ENCODE results near the gene CPVL.

Gene CPVL

GRCh38 chr7:29044554-29044953, 101.8 kb downstream of the CPVL start:
- Histone ChIP-seq H3K27me3 (ENCODE audit: control insufficient read depth in 1 of 2, insufficient read depth in 2 of 2, low read length in 2 of 2) (no peaks in the 10 kb centered on the region), H3K27ac (ENCODE audit: low read length) (no peak overlapping the region), H3K4me3 (ENCODE audit: low read length in 2 of 2) (no peak overlapping the region), H3K9me3 (ENCODE audit: control insufficient read depth in 2 of 2, low read length in 2 of 2) (no peaks in the 10 kb centered on the region), H3K36me3 (ENCODE audit: control insufficient read depth in 2 of 2, insufficient read depth in 2 of 2, low read length in 2 of 2) (no peaks in the 10 kb centered on the region), H3K4me1 (ENCODE audit: control insufficient read depth, insufficient read depth, low read length) (no peaks in the 10 kb centered on the region), H3K9ac (ENCODE audit: low read length in 2 of 2) (no peak overlapping the region)

GRCh38 chr7:29043576-29043975, 102.8 kb downstream of the CPVL start:
- Histone ChIP-seq H3K9ac (ENCODE audit: low read length in 2 of 2) (no peak overlapping the region), H3K4me1 (ENCODE audit: control insufficient read depth, insufficient read depth, low read length) (no peaks in the 10 kb centered on the region), H3K27me3 (ENCODE audit: control insufficient read depth in 1 of 2, insufficient read depth in 2 of 2, low read length in 2 of 2) (no peaks in the 10 kb centered on the region), H3K9me3 (ENCODE audit: control insufficient read depth in 2 of 2, low read length in 2 of 2) (no peaks in the 10 kb centered on the region), H3K27ac (ENCODE audit: low read length) (no peak overlapping the region), H3K36me3 (ENCODE audit: control insufficient read depth in 2 of 2, insufficient read depth in 2 of 2, low read length in 2 of 2) (no peaks in the 10 kb centered on the region), H3K4me3 (ENCODE audit: low read length in 2 of 2) (no peak overlapping the region)

GRCh38 chr7:29042824-29043231, 103.5 kb downstream of the CPVL start:
- Histone ChIP-seq H3K4me1 (ENCODE audit: control insufficient read depth, insufficient read depth, low read length) (no peaks in the 10 kb centered on the region), H3K9ac (ENCODE audit: low read length in 2 of 2) (no peak overlapping the region), H3K9me3 (ENCODE audit: control insufficient read depth in 2 of 2, low read length in 2 of 2) (no peaks in the 10 kb centered on the region), H3K27ac (ENCODE audit: low read length) (no peak overlapping the region), H3K36me3 (ENCODE audit: control insufficient read depth in 2 of 2, insufficient read depth in 2 of 2, low read length in 2 of 2) (no peaks in the 10 kb centered on the region), H3K27me3 (ENCODE audit: control insufficient read depth in 1 of 2, insufficient read depth in 2 of 2, low read length in 2 of 2) (no peaks in the 10 kb centered on the region), H3K4me3 (ENCODE audit: low read length in 2 of 2) (no peak overlapping the region)

GRCh38 chr7:29041991-29042390, 104.3 kb downstream of the CPVL start:
- Histone ChIP-seq H3K36me3 (ENCODE audit: control insufficient read depth in 2 of 2, insufficient read depth in 2 of 2, low read length in 2 of 2) (no peaks in the 10 kb centered on the region), H3K27me3 (ENCODE audit: control insufficient read depth in 1 of 2, insufficient read depth in 2 of 2, low read length in 2 of 2) (no peaks in the 10 kb centered on the region), H3K9ac (ENCODE audit: low read length in 2 of 2) (no peak overlapping the region), H3K4me3 (ENCODE audit: low read length in 2 of 2) (no peak overlapping the region), H3K9me3 (ENCODE audit: control insufficient read depth in 2 of 2, low read length in 2 of 2) (no peaks in the 10 kb centered on the region), H3K27ac (ENCODE audit: low read length) (no peak overlapping the region), H3K4me1 (ENCODE audit: control insufficient read depth, insufficient read depth, low read length) (no peaks in the 10 kb centered on the region)

- no peaks in the 10 kb centered on the region for H3K4me1 ChIP-seq (ENCODE audit: control insufficient read depth, insufficient read depth, low read length)
- no peak overlapping the region for H3K9ac ChIP-seq (ENCODE audit: low read length in 2 of 2)
- no peak overlapping the region for H3K4me3 ChIP-seq (ENCODE audit: low read length in 2 of 2)
- no peaks in the 10 kb centered on the region for H3K9me3 ChIP-seq (ENCODE audit: control insufficient read depth in 2 of 2, low read length in 2 of 2)
- H3K36me3 ChIP-seq (ENCODE audit: control insufficient read depth in 2 of 2, insufficient read depth in 2 of 2, low read length in 2 of 2) = no peaks in the 10 kb centered on the region
- no peaks in the 10 kb centered on the region for H3K27me3 ChIP-seq (ENCODE audit: control insufficient read depth in 1 of 2, insufficient read depth in 2 of 2, low read length in 2 of 2)
- no peak overlapping the region for H3K27ac ChIP-seq (ENCODE audit: low read length)
Measured at GRCh38 chr7:29040579-29040925, 105.8 kb downstream of the CPVL start.

- no peaks in the 10 kb centered on the region for H3K9me3 ChIP-seq (ENCODE audit: control insufficient read depth in 2 of 2, low read length in 2 of 2)
- no peak overlapping the region for H3K9ac ChIP-seq (ENCODE audit: low read length in 2 of 2)
- H3K27ac ChIP-seq (ENCODE audit: low read length) = no peak overlapping the region
- H3K4me3 ChIP-seq (ENCODE audit: low read length in 2 of 2) = no peak overlapping the region
- H3K27me3 ChIP-seq (ENCODE audit: control insufficient read depth in 1 of 2, insufficient read depth in 2 of 2, low read length in 2 of 2) = no peaks in the 10 kb centered on the region
- no peaks in the 10 kb centered on the region for H3K4me1 ChIP-seq (ENCODE audit: control insufficient read depth, insufficient read depth, low read length)
- H3K36me3 ChIP-seq (ENCODE audit: control insufficient read depth in 2 of 2, insufficient read depth in 2 of 2, low read length in 2 of 2) = no peaks in the 10 kb centered on the region
Measured at GRCh38 chr7:29039821-29040578, 106.3 kb downstream of the CPVL start.

GRCh38 chr7:29038463-29038862, 107.9 kb downstream of the CPVL start:
- Histone ChIP-seq H3K27me3 (ENCODE audit: control insufficient read depth in 1 of 2, insufficient read depth in 2 of 2, low read length in 2 of 2) (no peaks in the 10 kb centered on the region), H3K27ac (ENCODE audit: low read length) (no peak overlapping the region), H3K9me3 (ENCODE audit: control insufficient read depth in 2 of 2, low read length in 2 of 2) (no peaks in the 10 kb centered on the region), H3K36me3 (ENCODE audit: control insufficient read depth in 2 of 2, insufficient read depth in 2 of 2, low read length in 2 of 2) (no peaks in the 10 kb centered on the region), H3K9ac (ENCODE audit: low read length in 2 of 2) (no peak overlapping the region), H3K4me1 (ENCODE audit: control insufficient read depth, insufficient read depth, low read length) (no peaks in the 10 kb centered on the region), H3K4me3 (ENCODE audit: low read length in 2 of 2) (no peak overlapping the region)

- Histone ChIP-seq H3K4me1 (ENCODE audit: control insufficient read depth, insufficient read depth, low read length) (no peaks in the 10 kb centered on the region), H3K4me3 (ENCODE audit: low read length in 2 of 2) (no peak overlapping the region), H3K27me3 (ENCODE audit: control insufficient read depth in 1 of 2, insufficient read depth in 2 of 2, low read length in 2 of 2) (no peaks in the 10 kb centered on the region), H3K27ac (ENCODE audit: low read length) (no peak overlapping the region), H3K36me3 (ENCODE audit: control insufficient read depth in 2 of 2, insufficient read depth in 2 of 2, low read length in 2 of 2) (no peaks in the 10 kb centered on the region), H3K9ac (ENCODE audit: low read length in 2 of 2) (no peak overlapping the region), H3K9me3 (ENCODE audit: control insufficient read depth in 2 of 2, low read length in 2 of 2) (no peaks in the 10 kb centered on the region)
Measured at GRCh38 chr7:29035044-29035740, 111.1 kb downstream of the CPVL start.

GRCh38 chr7:29033584-29033983, 112.8 kb downstream of the CPVL start:
- Histone ChIP-seq H3K27me3 (ENCODE audit: control insufficient read depth in 1 of 2, insufficient read depth in 2 of 2, low read length in 2 of 2) (no peaks in the 10 kb centered on the region), H3K9me3 (ENCODE audit: control insufficient read depth in 2 of 2, low read length in 2 of 2) (no peaks in the 10 kb centered on the region), H3K27ac (ENCODE audit: low read length) (no peak overlapping the region), H3K9ac (ENCODE audit: low read length in 2 of 2) (no peak overlapping the region), H3K36me3 (ENCODE audit: control insufficient read depth in 2 of 2, insufficient read depth in 2 of 2, low read length in 2 of 2) (no peaks in the 10 kb centered on the region), H3K4me1 (ENCODE audit: control insufficient read depth, insufficient read depth, low read length) (no peaks in the 10 kb centered on the region), H3K4me3 (ENCODE audit: low read length in 2 of 2) (no peak overlapping the region)

- Histone ChIP-seq H3K9ac (ENCODE audit: low read length in 2 of 2) (no peak overlapping the region), H3K27me3 (ENCODE audit: control insufficient read depth in 1 of 2, insufficient read depth in 2 of 2, low read length in 2 of 2) (no peaks in the 10 kb centered on the region), H3K9me3 (ENCODE audit: control insufficient read depth in 2 of 2, low read length in 2 of 2) (no peaks in the 10 kb centered on the region), H3K27ac (ENCODE audit: low read length) (no peak overlapping the region), H3K36me3 (ENCODE audit: control insufficient read depth in 2 of 2, insufficient read depth in 2 of 2, low read length in 2 of 2) (no peaks in the 10 kb centered on the region), H3K4me3 (ENCODE audit: low read length in 2 of 2) (no peak overlapping the region), H3K4me1 (ENCODE audit: control insufficient read depth, insufficient read depth, low read length) (no peaks in the 10 kb centered on the region)
Measured at GRCh38 chr7:29032146-29032545, 114.2 kb downstream of the CPVL start.

GRCh38 chr7:29030781-29031275, 115.5 kb downstream of the CPVL start:
- Histone ChIP-seq H3K4me1 (ENCODE audit: control insufficient read depth, insufficient read depth, low read length) (no peaks in the 10 kb centered on the region), H3K9ac (ENCODE audit: low read length in 2 of 2) (no peak overlapping the region), H3K4me3 (ENCODE audit: low read length in 2 of 2) (no peak overlapping the region), H3K9me3 (ENCODE audit: control insufficient read depth in 2 of 2, low read length in 2 of 2) (no peaks in the 10 kb centered on the region), H3K27me3 (ENCODE audit: control insufficient read depth in 1 of 2, insufficient read depth in 2 of 2, low read length in 2 of 2) (no peaks in the 10 kb centered on the region), H3K36me3 (ENCODE audit: control insufficient read depth in 2 of 2, insufficient read depth in 2 of 2, low read length in 2 of 2) (no peaks in the 10 kb centered on the region), H3K27ac (ENCODE audit: low read length) (no peak overlapping the region)

Data from stomach smooth muscle (tissue), 2 donors.